Right atrium auricular region (tissue), 2 donors: ENCODE measurements around the gene AUH. TPM values are rescaled to one million over a fixed set of nuclear protein-coding genes. Genes with fewer than 3 reads are reported as not detected.
A peak's percentile ranks its signal among the peaks of the same experiment; 100 is the strongest.

ENCODE experiments used
- DNase-seq: peaks from one replicate; pipeline ENCODE4 v3.0.0-alpha.2; 2019; ENCODE audit warnings: low spot score
- H3K27ac ChIP-seq, 2 donors: fragments of 200-600 bp; sonication (generic); 1 replicate in 1 of 2; 2 replicates in 1 of 2; pipeline ENCODE4 v1.5.1; 2016 to 2019
- H3K27me3 ChIP-seq, 2 donors: fragments of 200-600 bp; sonication (generic); one replicate each; pipeline versions ENCODE4 v1.5.1 to v1.6.0; 2017 to 2019
- H3K36me3 ChIP-seq: fragments of 200-600 bp; sonication (generic); one replicate; pipeline ENCODE4 v1.5.1; 2016
- H3K4me1 ChIP-seq, 2 donors: fragments of 200-600 bp; sonication (generic); one replicate each; pipeline versions ENCODE4 v1.5.1 to v1.6.0; 2017 to 2019
- H3K4me3 ChIP-seq, 2 donors: fragments of 200-600 bp; sonication (generic); 1 replicate in 1 of 2; 2 replicates in 1 of 2; pipeline ENCODE4 v1.5.1; 2017 to 2019; ENCODE audit warnings: mild to moderate bottlenecking in 1 of 2, moderate library complexity in 1 of 2
- H3K9me3 ChIP-seq, 2 donors: fragments of 200-600 bp; sonication (generic); one replicate each; pipeline ENCODE4 v1.5.1; 2019
- CTCF ChIP-seq, 2 donors: fragments of 200-600 bp; sonication (generic); IDR thresholded peaks; one replicate each; pipeline ENCODE4 v1.5.1; 2019; ENCODE audit warnings: antibody characterized with exemption in 2 of 2
- total RNA-seq, 2 donors: library from RNA; depleted of rRNA; stranded (reverse); fragments of >200 nt; gene quantifications; one replicate each; pipeline ENCODE4 v1.1.0, GENCODE V29; 2016

The AUH gene
- total RNA-seq, 2 donors from 2014 or later = 16.3 to 50.4 TPM

GRCh38 chr9:91211919-91212318 is 149.8 kb downstream of the AUH start:
- no peak overlapping the region for H3K27ac ChIP-seq
- no peak for DNase-seq
- H3K27me3 ChIP-seq = no peaks in the 10 kb centered on the region
- H3K4me1 ChIP-seq = peaks cover 0 to 16% of the 10 kb centered on the region in 2 donors
- H3K4me3 ChIP-seq = no peak overlapping the region
- H3K36me3 ChIP-seq = peaks cover 9% of the 10 kb centered on the region
- TF ChIP-seq CTCF (IDR thresholded peaks at IDR 0.05) = no peak
- no peaks in the 10 kb centered on the region for H3K9me3 ChIP-seq

DNA sequence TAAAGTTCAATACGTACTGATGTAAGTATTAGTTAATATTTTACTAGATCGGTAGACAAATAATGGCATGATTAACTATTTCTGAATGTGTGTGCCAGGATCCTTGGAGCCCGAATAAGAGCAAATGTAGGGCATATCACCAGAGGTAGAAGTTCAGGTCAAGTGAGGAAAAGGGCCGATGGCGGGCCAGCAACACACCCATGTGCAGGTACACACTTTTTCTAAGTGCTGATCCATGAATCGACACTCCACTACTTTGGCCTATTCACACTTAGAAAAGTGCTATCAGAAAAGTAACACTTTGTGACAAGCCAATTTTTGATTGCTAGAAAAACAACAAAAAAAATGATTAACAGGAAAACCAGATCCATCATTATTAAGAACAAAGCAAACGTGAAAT is 150.3 kb downstream of the AUH start:
- DNase-seq = no peak
- peaks cover 0 to 16% of the 10 kb centered on the region in 2 donors for H3K4me1 ChIP-seq
- H3K27me3 ChIP-seq = no peaks in the 10 kb centered on the region
- no peak for TF ChIP-seq CTCF (IDR thresholded peaks at IDR 0.05)
- no peak overlapping the region for H3K4me3 ChIP-seq
- H3K36me3 ChIP-seq = peaks cover 5% of the 10 kb centered on the region
- H3K9me3 ChIP-seq = no peaks in the 10 kb centered on the region
- no peak overlapping the region for H3K27ac ChIP-seq

- Histone ChIP-seq H3K4me1 (peaks cover 0 to 16% of the 10 kb centered on the region in 2 donors), H3K27ac (no peak overlapping the region), H3K9me3 (no peaks in the 10 kb centered on the region), H3K4me3 (no peak overlapping the region), H3K27me3 (no peaks in the 10 kb centered on the region), H3K36me3 (no peaks in the 10 kb centered on the region)
- no peak for DNase-seq
- no peak for TF ChIP-seq CTCF (IDR thresholded peaks at IDR 0.05)
These were observed 151.4 kb downstream of the AUH start for GRCh38 chr9:91210318-91210717.

DNA sequence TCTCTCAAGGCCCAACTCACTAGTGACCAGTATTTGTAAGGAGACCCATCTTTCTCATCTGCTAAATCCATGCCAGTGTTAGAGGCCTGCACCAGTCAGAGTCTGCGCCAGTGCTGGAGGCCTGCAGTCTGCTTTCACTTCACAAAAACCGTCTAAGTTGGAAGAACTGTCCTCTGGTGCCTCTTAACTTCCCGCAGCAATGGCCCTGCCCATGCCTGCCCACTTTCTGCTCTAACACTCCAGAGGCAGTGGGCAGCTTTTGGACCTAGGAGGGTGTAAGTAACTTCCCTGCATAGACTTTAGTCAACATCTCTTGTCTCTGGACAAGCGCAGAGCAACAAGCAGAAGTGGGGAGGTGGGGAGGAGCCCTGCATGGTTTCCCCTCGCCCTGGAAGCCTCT is 152.9 kb downstream of the AUH start:
- H3K4me1 ChIP-seq = peaks cover 0 to 16% of the 10 kb centered on the region in 2 donors
- no peak for TF ChIP-seq CTCF (IDR thresholded peaks at IDR 0.05)

DNA sequence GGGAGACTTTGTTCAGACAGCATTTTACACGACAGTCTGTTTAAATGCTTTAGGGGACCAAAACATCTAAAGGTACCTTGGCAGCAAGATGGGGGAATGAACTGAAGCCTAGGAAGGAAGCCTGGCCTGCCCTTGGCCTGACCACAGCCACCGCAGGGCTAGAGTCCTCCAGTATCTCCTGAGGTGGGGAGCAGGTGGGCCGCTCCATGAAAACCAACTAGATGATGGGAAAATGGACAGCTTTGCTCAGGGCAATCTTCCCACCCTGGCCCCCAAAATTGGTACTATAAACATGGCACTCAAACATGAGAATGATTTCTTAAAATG is 153.3 kb downstream of the AUH start:
- H3K4me1 ChIP-seq = peaks cover 0 to 16% of the 10 kb centered on the region in 2 donors
- TF ChIP-seq CTCF (IDR thresholded peaks at IDR 0.05) = no peak
- peak overlapping the region; percentile 70 to 75 for H3K27ac ChIP-seq
- no peaks in the 10 kb centered on the region for H3K27me3 ChIP-seq
- H3K4me3 ChIP-seq = peak overlapping the region in 1 of 2 donors; percentile 10
- DNase-seq = no peak
- no peaks in the 10 kb centered on the region for H3K9me3 ChIP-seq
- no peaks in the 10 kb centered on the region for H3K36me3 ChIP-seq

More for the DNA sequence above, 152.9 kb downstream of the AUH start:
- no peaks in the 10 kb centered on the region for H3K27me3 ChIP-seq
- H3K27ac ChIP-seq = peak overlapping the region; percentile 70 to 75
- H3K9me3 ChIP-seq = no peaks in the 10 kb centered on the region
- no peaks in the 10 kb centered on the region for H3K36me3 ChIP-seq
- H3K4me3 ChIP-seq = no peak overlapping the region
- DNase-seq = no peak

GRCh38 chr9:91207729-91208418 is 153.8 kb downstream of the AUH start:
- no peak for TF ChIP-seq CTCF (IDR thresholded peaks at IDR 0.05)
- no peaks in the 10 kb centered on the region for H3K36me3 ChIP-seq
- DNase-seq = no peak
- peak overlapping the region in 1 of 2 donors; percentile 10 for H3K4me3 ChIP-seq
- peaks cover 0 to 16% of the 10 kb centered on the region in 2 donors for H3K4me1 ChIP-seq
- H3K27me3 ChIP-seq = no peaks in the 10 kb centered on the region
- H3K27ac ChIP-seq = peak overlapping the region; percentile 70 to 75
- no peaks in the 10 kb centered on the region for H3K9me3 ChIP-seq
